MM.1S (cell line): ENCODE results near the gene AGBL1.

Experiments
- CTCF ChIP-seq: fragments of 300-600 bp; sonication (generic); IDR thresholded peaks from 2 replicates; pipeline ENCODE4 v1.5.1; 2016; ENCODE audit warnings: antibody characterized with exemption, low read length, mixed read lengths
- EZH2 ChIP-seq: fragments of 300-600 bp; sonication (generic); optimal IDR thresholded peaks from 2 replicates; pipeline ENCODE3; 2017; ENCODE audit warnings: low read depth, mild to moderate bottlenecking, antibody characterized with exemption, low read length, mixed read lengths

DNA sequence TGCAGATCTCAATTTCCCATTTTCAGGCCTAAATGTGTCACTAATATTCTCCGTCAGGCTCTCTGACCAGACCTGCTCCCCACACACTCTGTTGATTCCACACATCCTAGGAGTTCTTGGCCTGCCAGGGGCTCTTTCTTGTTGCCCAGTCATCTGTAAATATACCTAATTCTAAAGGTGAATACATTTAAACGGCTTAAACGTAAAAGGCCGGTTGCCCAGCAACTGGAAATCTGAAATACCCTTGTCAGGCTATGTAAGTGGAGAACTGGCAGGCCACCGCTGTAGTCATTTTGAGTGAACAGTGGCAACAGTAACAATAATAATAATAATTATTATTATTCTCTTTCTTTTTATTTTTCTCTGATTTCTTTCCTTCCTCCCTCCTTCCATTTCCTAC lies 302.7 kb downstream of the AGBL1 start:
- TF ChIP-seq CTCF (no peak), EZH2 (no peak)
